Stimulated activated CD8-positive, alpha-beta memory T cell treated with anti-CD3 and anti-CD28 coated beads, Interleukin-4, amount 100 ng/mL, for 1 hour (primary cell): Measurements from ENCODE around the gene CDK13.
A peak's percentile ranks its signal among the peaks of the same experiment; 100 is the strongest.
"Not testable (repeated sequence)": the region's sequence is repeated elsewhere in the genome, so short reads cannot be mapped to it uniquely, and the experiment has no call there.

Source experiments
- DNase-seq, 2 donors: peaks; one replicate each; pipeline ENCODE4 v3.0.0-alpha.2; 2020; ENCODE audit warnings: low read depth in 2 of 2, low spot score in 1 of 2

Gene CDK13

GRCh38 chr7:40097728-40098127, 147.7 kb downstream of the CDK13 start:
- no peak for DNase-seq

GRCh38 chr7:40098810-40099209, 148.8 kb downstream of the CDK13 start:
- DNase-seq, result no peak

DNA sequence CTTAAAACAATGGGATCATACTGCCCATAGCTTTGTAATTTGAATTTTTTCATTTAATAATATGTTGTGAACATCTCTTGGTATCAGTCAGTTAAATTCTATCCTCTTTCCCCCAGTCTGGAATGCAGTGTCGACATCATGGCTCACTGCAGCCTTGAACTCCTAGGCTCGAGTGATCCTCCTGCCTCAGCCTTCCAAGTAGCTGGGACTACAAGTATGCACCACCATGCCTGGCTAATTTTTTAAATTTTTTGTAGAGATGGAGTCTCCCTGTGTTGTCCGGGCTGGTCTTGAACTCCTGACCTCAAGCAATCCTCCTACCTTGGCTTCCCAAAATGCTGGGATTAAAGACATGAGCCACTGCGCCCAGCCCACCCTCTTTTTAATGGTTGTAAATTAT, 149.8 kb downstream of the CDK13 start:
- DNase-seq, result no peak

- no peak for DNase-seq
Measured at GRCh38 chr7:40101201-40101600, 151.1 kb downstream of the CDK13 start.

GRCh38 chr7:40102897-40103296, 152.8 kb downstream of the CDK13 start:
- no peak for DNase-seq

DNA sequence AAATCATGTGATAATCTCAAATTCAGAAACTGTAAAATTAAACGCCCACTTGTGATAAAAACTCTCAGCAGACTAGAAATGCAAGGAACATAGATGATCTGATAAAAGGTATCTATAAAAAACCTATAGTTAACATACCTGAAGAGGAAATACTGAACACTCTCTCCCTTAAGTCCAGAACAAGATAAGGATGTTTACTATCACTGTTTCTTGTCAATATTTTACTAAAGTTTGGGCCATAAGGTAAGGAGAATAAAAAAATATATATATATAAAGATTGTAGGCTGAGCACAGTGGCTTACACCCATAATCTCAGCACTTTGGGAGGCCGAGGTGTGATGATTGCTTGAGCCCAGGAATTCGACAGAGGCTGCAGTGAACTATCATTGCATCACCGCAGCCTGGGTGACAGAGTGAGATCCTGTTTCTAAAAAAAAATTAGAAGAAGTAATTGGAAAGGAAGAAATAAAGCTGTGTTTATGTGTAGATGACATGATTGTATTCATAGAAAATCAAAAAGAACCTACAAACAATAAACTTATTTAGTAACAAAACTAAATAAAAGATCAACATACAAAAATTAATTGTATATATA, 155.9 kb downstream of the CDK13 start:
- DNase-seq, result no peak

GRCh38 chr7:40115936-40116335, 165.9 kb downstream of the CDK13 start:
- no peak for DNase-seq

DNA sequence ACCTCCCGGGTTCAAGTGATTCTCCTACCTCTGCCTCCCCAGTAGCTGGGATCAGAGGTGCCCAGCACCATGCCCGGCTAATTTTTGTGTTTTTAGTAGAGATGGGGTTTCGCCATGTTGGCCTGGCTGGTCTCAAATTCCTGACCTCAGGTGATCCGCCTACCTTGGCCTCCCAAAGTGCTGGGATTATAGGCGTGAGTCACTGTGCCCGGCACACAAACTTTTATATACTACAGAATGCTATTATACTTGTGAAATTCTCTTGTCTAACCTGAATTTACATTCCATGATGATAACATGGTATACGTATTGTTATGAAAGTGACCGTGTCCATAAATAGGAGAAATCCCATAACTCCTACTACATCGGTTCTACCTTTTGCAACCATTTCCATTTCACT, 167.1 kb downstream of the CDK13 start:
- not testable (repeated sequence) for DNase-seq

- DNase-seq, result not testable (repeated sequence)
Measured at GRCh38 chr7:40118201-40118600, 168.1 kb downstream of the CDK13 start.

GRCh38 chr7:40120020-40120419, 170.0 kb downstream of the CDK13 start:
- DNase-seq, result no peak

DNA sequence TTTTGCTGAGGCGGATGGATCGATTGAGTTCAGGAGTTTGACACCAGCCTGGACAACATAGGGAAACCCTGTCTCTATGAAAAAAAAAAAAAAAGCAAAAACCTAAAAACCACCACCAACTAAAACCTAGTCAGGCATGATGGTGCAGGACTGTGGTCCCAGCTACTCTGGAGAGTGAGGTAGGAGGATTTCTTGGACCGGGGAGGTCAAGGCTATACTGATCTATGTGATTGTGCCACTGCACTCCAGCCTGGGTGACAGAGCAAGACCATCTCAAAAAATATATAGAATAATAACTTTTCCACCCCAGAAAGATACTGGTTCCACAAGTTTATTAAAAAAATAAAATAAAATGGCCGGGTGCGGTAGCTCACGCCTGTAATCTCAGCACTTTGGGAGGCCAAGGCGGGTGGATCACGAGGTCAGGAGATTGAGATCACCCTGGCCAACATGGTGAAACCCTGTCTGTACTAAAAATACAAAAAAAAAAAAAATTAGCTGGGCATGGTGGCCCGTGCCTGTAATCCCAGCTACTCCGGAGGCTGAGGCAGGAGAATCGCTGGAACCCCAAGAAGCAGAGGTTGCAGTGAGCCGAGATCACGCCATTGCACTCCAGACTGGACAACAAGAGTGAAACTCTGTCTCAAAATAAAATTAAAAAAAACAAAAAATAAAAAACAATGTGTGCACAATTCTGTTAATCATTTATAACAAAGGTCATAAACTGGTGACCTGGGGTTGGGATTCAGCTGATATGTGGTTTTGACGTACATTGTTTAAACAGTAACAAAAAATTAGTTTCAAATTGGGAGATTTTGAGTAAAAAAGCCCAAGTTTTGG, 172.3 kb downstream of the CDK13 start:
- DNase-seq, result not testable (repeated sequence)

DNA sequence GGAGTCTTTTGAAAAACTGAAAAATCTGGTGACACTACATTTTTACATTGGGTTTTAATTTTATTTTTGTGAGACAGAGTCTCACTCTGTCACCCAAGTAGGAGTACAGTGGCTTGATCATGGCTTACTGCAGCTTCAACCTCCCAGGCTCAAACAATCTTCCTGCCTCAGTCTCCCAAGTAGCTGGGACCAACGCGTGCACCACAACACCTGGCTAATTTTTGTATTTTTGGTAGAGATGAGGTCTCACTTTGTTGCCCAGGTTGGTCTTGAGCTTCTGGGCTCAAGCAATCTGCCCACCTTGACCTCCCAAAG, 172.8 kb downstream of the CDK13 start:
- no peak for DNase-seq

GRCh38 chr7:40133561-40134427, 183.7 kb downstream of the CDK13 start:
- no peak for DNase-seq

DNA sequence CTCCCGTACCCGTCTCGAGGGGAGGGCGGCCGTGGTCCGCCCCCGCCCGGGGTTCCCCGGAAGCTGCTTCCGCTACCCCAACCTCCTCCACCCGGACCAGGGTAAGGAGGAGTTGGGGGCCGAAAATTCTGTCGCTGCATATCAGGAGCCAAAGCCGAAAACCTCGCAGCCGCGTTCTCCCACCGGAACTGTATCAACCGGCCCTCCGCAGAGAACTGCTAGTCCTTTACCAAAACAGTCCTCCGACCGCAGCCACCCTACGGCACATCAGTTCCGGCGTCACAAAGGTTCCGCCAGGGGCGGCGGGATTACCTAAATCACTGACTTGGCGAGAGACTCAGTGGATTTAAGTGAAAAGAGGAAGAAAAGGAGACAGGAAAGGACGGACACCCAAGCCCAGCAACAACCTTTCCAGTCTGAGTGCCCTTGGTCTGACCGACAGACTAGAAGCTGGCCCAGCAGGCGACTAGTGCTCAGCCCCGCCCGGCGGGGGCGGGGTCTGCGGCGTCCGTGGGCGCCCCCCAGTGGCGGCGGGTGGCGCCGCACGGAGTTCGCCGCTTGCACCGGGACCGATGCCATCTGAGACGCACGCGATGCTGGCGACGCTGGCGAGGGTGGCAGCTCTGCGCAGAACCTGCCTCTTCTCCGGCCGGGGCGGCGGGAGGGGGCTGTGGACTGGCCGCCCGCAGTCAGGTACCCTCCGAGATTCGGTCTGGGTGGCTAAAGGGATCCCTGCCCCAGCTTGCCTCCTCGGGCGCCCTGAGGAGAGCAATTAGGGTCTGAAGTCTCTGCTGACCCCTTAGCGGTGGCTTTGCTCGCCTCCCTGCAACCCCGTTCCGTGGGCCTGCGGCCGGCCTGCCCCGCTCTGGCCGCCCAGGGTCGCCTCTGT, 184.6 kb downstream of the CDK13 start, which contains the start of the genes MPLKIP and SUGCT:
Gene MPLKIP (minus strand): TSS at position 195 of the 889 bp plus-strand sequence. CDS start 55 bp downstream, at position 140.
Gene SUGCT (plus strand): TSS at position 578 of the 889 bp plus-strand sequence.
- DNase-seq, result peak; percentile 73 to 74

GRCh38 chr7:40135317-40135610, 185.2 kb downstream of the CDK13 start:
- DNase-seq, result no peak

DNA sequence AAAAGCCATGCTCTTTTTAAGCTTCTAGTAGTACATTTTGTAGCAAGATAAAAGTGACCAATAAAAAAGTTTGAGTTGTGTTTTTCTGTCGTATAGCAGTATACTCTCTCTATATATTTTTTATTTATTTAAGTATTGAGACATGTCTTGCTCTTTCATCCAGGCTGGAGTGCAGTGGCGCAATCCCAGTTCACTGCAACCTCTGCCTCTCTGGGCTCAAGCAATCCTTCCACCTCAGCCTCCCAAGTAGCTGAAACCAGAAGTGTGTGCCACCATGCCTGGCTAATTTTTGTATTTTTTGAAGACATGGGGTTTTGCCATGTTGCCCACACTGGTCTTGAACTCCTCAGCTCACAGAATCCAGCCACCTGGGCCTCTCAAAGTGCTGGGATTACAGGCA, 187.5 kb downstream of the CDK13 start:
- no peak for DNase-seq

DNA sequence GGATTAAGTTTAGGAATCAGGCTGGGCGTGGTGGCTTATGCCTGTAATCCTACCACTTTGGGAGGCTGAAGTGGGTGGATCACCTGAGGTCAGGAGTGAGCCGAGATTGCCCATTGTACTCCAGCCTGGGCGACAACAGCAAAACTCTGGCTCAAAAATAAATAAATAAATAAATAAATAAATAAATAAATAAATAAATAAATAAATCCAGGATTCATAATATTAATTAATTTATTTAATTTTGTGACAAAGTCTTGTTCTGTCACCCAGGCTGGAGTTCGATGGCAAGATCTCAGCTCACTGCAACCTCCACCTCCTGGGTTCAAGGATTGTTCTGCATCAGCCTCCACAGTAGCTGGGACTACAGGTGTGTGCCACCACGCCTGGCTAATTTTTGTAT, 188.9 kb downstream of the CDK13 start:
- DNase-seq, result no peak

DNA sequence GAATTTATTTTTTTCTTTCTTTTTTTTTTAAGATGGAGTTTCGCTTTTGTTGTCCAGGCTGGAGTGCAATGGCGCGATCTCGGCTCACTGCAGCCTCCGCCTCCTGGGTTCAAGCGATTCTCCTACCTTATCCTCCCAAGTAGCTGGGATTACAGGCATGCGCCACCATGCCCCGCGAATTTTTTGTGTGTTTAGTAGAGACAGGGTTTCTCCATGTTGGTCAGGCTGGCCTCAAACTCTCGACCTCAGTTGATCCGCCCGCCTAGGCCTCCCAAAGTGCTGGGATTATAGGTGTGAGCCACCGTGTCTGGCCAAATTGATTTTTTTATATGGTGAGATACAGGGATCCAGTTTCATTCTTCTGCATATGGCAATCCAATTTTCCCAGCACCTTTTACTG, 189.8 kb downstream of the CDK13 start:
- DNase-seq, result not testable (repeated sequence)

- not testable (repeated sequence) for DNase-seq
Measured at GRCh38 chr7:40141916-40142315, 191.9 kb downstream of the CDK13 start.

DNA sequence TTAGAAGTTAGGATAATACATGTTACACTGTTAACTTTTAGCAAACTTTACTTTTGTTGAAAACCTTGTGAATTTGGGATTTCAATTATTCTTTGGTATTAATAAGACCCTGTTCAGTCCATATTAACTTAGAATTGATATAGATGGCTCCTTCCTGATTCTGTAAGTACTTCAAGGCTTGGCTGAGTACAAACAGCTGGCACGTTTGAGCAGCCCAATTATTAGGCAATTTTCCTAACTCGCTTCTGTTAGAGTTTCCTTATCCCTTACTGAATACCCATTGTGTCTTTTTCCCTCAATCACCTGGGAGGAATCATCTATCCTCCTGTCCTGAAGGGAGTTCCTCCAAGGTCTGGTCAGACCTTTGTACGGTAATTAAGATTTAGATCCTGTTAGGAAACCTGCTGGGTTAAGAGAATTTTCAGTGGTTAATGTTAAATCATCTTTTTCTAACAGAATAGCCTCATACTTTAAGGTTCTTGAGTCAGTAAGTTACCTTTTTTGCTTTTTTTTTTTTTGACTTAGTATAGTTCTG, 195.6 kb downstream of the CDK13 start:
- not testable (repeated sequence) for DNase-seq
